Upper lobe of left lung (tissue), 6 donors: ENCODE data around the gene PM20D2. TPM values are rescaled to one million over a fixed set of nuclear protein-coding genes. Genes with fewer than 3 reads are reported as not detected.

Experiments
- ATAC-seq, 2 donors: fragments of 200-7000 bp; cut with Tn5 transposase; one replicate each; pipeline ENCODE4 v1.9.1; 2022; ENCODE audit warnings: mild to moderate bottlenecking in 2 of 2, moderate library complexity in 2 of 2; ENCODE audit not compliant: low FRiP score in 2 of 2
- DNase-seq, 2 donors: peaks; one replicate each; pipeline ENCODE4 v3.0.0-alpha.2; 2019 to 2020
- H3K27ac ChIP-seq, 4 donors: fragments of 200-600 bp; sonication (generic); one replicate each; pipeline ENCODE4 v1.5.1; 2016 to 2019
- H3K27me3 ChIP-seq, 4 donors: fragments of 200-600 bp; sonication (generic); one replicate each; pipeline ENCODE4 v1.5.1; 2017 to 2019
- H3K36me3 ChIP-seq, 4 donors: fragments of 200-600 bp; sonication (generic); one replicate each; pipeline ENCODE4 v1.5.1; 2016 to 2019
- H3K4me1 ChIP-seq, 4 donors: fragments of 200-600 bp; sonication (generic); one replicate each; pipeline ENCODE4 v1.5.1; 2018 to 2019
- H3K4me3 ChIP-seq, 4 donors: fragments of 200-600 bp; sonication (generic); one replicate each; pipeline ENCODE4 v1.5.1; 2017 to 2019; ENCODE audit warnings: mild to moderate bottlenecking in 2 of 4, moderate library complexity in 1 of 4
- H3K9me3 ChIP-seq, 4 donors: fragments of 200-600 bp; sonication (generic); one replicate each; pipeline ENCODE4 v1.5.1; 2018 to 2019
- CTCF ChIP-seq, 6 experiments: fragments of 450-650 bp in 4 of 6; fragments of 200-600 bp in 2 of 6; sonication (generic) in 2 of 6; IDR thresholded peaks; one replicate each; pipeline ENCODE4 v1.5.1; 2016 to 2019; ENCODE audit warnings: antibody characterized with exemption in 6 of 6
- EP300 ChIP-seq, 4 donors: sonication (generic); formaldehyde crosslinking; IDR thresholded peaks; one replicate each; pipeline ENCODE4 v1.5.1; 2017; ENCODE audit warnings: antibody characterized with exemption in 4 of 4, control low read depth in 2 of 4
- POLR2A ChIP-seq, 4 donors: fragments of 450-650 bp; IDR thresholded peaks; one replicate each; pipeline ENCODE4 v1.5.1; 2016 to 2017; ENCODE audit warnings: antibody characterized with exemption in 4 of 4, mild to moderate bottlenecking in 2 of 4
- POLR2AphosphoS5 ChIP-seq, 2 donors: sonication (generic); formaldehyde crosslinking; IDR thresholded peaks; one replicate each; pipeline ENCODE4 v1.5.1; 2017; ENCODE audit warnings: antibody characterized with exemption in 2 of 2
- WGBS, 2 donors: methylation state at CpG; one replicate each; pipeline ENCODE4 v1.1.5; 2017 to 2018; 5-methylcytosine and 5-hydroxymethylcytosine counted together
- total RNA-seq, 6 donors: library from RNA; depleted of rRNA in 4 of 6; stranded (reverse); fragments of >200 nt in 4 of 6; gene quantifications; one replicate each; pipeline versions ENCODE4 v1.1.0 to v1.2.1, GENCODE V29; 2016 to 2021
- donor health status: DM: no; HTN: no; CAD: no; lungs with moderate emphysema.
- donor health status: DM: no; HTN: yes; CAD: no; lungs with severe emphysema.

The PM20D2 gene
- total RNA-seq: 10 to 100 TPM in 1 of 6 donors, 1 to 10 TPM in 5; 2.9 to 15.0 (median 5.4) TPM

DNA sequence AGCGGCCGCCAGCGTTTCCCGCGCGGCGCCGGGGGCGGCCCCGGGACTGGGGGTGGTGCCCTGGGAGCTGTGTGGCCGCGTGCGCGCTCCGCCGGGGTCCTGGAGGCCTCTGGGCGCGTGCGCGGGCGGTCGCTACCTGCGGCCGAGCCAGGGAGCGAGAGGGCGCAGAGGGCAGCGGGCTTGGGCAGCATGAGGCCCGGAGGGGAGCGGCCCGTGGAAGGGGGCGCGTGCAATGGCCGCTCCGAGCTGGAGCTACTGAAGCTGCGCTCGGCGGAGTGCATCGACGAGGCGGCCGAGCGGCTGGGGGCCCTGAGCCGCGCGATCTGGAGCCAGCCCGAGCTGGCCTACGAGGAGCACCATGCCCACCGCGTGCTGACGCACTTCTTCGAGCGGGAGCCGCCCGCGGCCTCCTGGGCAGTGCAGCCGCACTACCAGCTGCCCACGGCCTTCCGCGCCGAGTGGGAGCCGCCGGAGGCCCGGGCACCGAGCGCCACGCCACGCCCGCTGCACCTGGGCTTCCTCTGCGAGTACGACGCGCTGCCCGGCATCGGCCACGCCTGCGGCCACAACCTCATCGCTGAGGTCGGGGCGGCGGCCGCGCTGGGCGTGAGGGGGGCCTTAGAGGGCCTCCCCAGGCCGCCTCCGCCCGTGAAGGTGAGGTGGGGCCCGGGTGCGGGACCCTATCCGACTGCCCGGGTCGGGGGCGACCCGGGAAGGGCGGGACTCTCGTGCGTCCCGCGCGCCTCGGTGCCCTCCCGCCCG lies at the start of gene PM20D2:
TSS of gene PM20D2 (plus strand) at position 100 of the 762 bp plus-strand sequence. CDS start at position 190, 90 bp downstream.
- Histone ChIP-seq H3K4me3 (peak within 1 kb of the TSS; percentile 77 to 84 (median 80)), H3K36me3 (no peaks in the 10 kb centered on the region), H3K27me3 (no peaks in the 10 kb centered on the region), H3K9me3 (no peaks in the 10 kb centered on the region), H3K4me1 (peaks cover 0 to 17% (median 7%) of the 10 kb centered on the region in 4 donors), H3K27ac (peak within 1 kb of the TSS; percentile 75 to 83 (median 81))
- WGBS, 2 donors: 0 to 1% methylated on average over 30 to 40 of the region's 102 CpGs
- TF ChIP-seq POLR2A (IDR thresholded peaks at IDR 0.05) (peak in 3 of 4 donors; percentile 3 to 66 (median 41)), CTCF (IDR thresholded peaks at IDR 0.05) (no peak)
- peak; percentile 80 to 95 for DNase-seq
- peak; percentile 91 to 93 for ATAC-seq

DNA sequence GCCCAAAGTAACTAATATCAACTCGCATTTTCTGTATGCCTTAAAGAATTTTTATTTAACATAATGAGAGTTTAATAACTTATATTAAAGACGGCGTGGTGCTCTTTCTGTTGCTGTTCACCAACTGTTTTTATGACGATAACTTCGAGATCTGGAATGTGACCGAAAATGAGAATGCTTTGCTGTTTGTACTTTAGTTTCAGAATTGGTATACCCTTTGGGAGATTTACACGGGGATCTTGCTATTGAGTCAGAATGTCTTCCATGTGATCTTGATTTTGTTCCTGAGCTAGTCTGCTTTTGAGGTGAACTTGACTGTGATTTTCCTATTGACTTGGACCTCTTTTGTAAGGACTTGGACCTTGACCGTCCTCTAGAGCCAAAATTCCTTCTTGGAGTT lies 47.4 kb upstream of the PM20D2 start:
- Histone ChIP-seq H3K36me3 (no peaks in the 10 kb centered on the region), H3K9me3 (no peaks in the 10 kb centered on the region), H3K27ac (no peak overlapping the region), H3K4me3 (no peak overlapping the region), H3K4me1 (no peaks in the 10 kb centered on the region), H3K27me3 (no peaks in the 10 kb centered on the region)
- DNase-seq: no peak
- WGBS, 2 donors: 84 to 87% methylated on average over 8 of the region's 8 CpGs
- TF ChIP-seq POLR2AphosphoS5 (IDR thresholded peaks at IDR 0.05) (no peak), POLR2A (IDR thresholded peaks at IDR 0.05) (no peak), CTCF (IDR thresholded peaks at IDR 0.05) (no peak), EP300 (IDR thresholded peaks at IDR 0.05) (no peak)
- no peak for ATAC-seq

GRCh38 chr6:89100114-89100513 lies 45.7 kb upstream of the PM20D2 start:
- Histone ChIP-seq H3K36me3 (no peaks in the 10 kb centered on the region), H3K4me1 (no peaks in the 10 kb centered on the region), H3K27me3 (no peaks in the 10 kb centered on the region), H3K9me3 (no peaks in the 10 kb centered on the region), H3K27ac (no peak overlapping the region), H3K4me3 (no peak overlapping the region)
- TF ChIP-seq CTCF (IDR thresholded peaks at IDR 0.05): no peak
- TF ChIP-seq POLR2AphosphoS5 (IDR thresholded peaks at IDR 0.05): no peak
- TF ChIP-seq EP300 (IDR thresholded peaks at IDR 0.05): no peak
- no peak for TF ChIP-seq POLR2A (IDR thresholded peaks at IDR 0.05)
- ATAC-seq (no peak), DNase-seq (no peak)
- 96 to 98% methylated on average over 2 of the region's 2 CpGs for WGBS, 2 donors

DNA sequence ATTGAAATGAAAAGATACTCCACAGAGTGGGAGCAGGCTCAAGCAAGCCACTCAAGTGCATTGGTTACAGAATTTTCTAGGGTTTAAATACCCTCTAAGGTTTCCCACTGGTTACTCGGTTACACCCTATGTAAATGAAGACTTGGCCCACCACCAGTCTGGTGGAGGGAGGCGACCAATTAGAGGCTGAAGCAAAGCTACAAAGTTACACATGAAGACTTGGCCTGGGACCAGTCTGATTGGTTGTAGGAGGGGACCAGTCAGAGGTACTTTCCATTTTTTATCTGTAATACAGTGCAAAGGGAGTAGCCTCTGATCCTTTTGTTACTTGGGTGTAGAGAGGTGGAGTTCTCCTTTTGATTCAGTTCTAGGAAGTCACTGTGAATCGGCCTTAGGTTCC lies 35.6 kb upstream of the PM20D2 start:
- Histone ChIP-seq H3K27ac (no peak overlapping the region), H3K27me3 (no peaks in the 10 kb centered on the region), H3K4me3 (no peak overlapping the region), H3K36me3 (no peaks in the 10 kb centered on the region), H3K9me3 (no peaks in the 10 kb centered on the region), H3K4me1 (no peaks in the 10 kb centered on the region)
- TF ChIP-seq POLR2AphosphoS5 (IDR thresholded peaks at IDR 0.05): no peak
- TF ChIP-seq EP300 (IDR thresholded peaks at IDR 0.05): no peak
- TF ChIP-seq CTCF (IDR thresholded peaks at IDR 0.05): no peak
- no peak for TF ChIP-seq POLR2A (IDR thresholded peaks at IDR 0.05)
- ATAC-seq (no peak), DNase-seq (no peak)
- 81 to 88% methylated on average over 3 of the region's 3 CpGs for WGBS, 2 donors

DNA sequence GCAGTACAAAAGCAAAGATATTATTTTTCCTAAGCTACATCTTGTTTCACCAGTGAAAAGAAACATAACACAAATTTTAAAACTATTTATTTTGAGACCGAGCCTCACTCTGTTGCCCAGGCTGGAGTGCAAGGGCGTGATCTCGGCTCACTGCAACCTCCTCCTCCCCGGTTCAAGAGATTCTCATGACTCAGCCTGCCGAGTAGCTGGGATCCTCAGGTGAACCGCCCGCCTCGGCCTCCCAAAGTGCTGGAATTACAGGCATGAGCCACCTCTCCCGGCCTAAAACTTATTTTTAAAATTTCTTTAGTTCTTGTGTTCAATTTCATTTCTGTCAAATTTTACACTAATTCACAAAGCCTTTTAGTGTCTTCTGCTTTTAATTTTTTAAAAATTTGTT lies 33.9 kb upstream of the PM20D2 start:
- TF ChIP-seq POLR2A (IDR thresholded peaks at IDR 0.05): no peak
- TF ChIP-seq POLR2AphosphoS5 (IDR thresholded peaks at IDR 0.05): no peak
- no peak for TF ChIP-seq CTCF (IDR thresholded peaks at IDR 0.05)
- TF ChIP-seq EP300 (IDR thresholded peaks at IDR 0.05): no peak
- ATAC-seq: no peak
- H3K36me3 ChIP-seq: no peaks in the 10 kb centered on the region

More for the DNA sequence above, 33.9 kb upstream of the PM20D2 start:
- Histone ChIP-seq H3K27ac (no peak overlapping the region), H3K4me3 (no peak overlapping the region), H3K27me3 (no peaks in the 10 kb centered on the region), H3K4me1 (peaks cover 2 to 3% (median 3%) of the 10 kb centered on the region in 4 donors), H3K9me3 (no peaks in the 10 kb centered on the region)
- no peak for DNase-seq
- 90 to 94% methylated on average over 9 of the region's 9 CpGs for WGBS, 2 donors
